H1 (cell line): ENCODE data around the gene G3BP1.

Experiments
- CTCF ChIP-seq, 3 experiments: IDR thresholded peaks; 1 replicate in 2 of 3; 2 replicates in 1 of 3; pipeline versions ENCODE4 v1.5.1 to v1.6.1; 2011; ENCODE audit warnings: low read length in 3 of 3, mild to moderate bottlenecking in 3 of 3, inconsistent platforms in 2 of 3, low read depth in 1 of 3, moderate library complexity in 1 of 3; ENCODE audit not compliant: insufficient read depth in 1 of 3; ENCODE audit errors: control extremely low read depth in 1 of 3
- EGR1 ChIP-seq: IDR thresholded peaks from 2 replicates; pipeline ENCODE4 v1.6.1; 2011; ENCODE audit warnings: low read depth, low read length, borderline replicate concordance
- GABPA ChIP-seq: IDR thresholded peaks from 2 replicates; pipeline ENCODE4 v1.6.1; 2011; ENCODE audit warnings: mild to moderate bottlenecking, low read length, moderate library complexity, borderline replicate concordance; ENCODE audit not compliant: insufficient read depth
- HDAC6 ChIP-seq: IDR thresholded peaks from one replicate; pipeline ENCODE4 v1.7.1; 2012; ENCODE audit warnings: low read depth, mild to moderate bottlenecking, inconsistent platforms, low read length, moderate library complexity
- KDM1A ChIP-seq: fragments of 200-600, 300-600 bp; sonication (generic); IDR thresholded peaks from 2 replicates; pipeline ENCODE4 v1.7.1; 2016; ENCODE audit warnings: mild to moderate bottlenecking, low read length, borderline replicate concordance
- RAD21 ChIP-seq, 2 experiments: IDR thresholded peaks in 1 of 2; conservative IDR thresholded peaks in 1 of 2; 2 replicates each; pipeline ENCODE4 v1.6.1; 2011; ENCODE audit warnings: low read depth in 2 of 2, low read length in 2 of 2, improper control_type of control experiment in 1 of 2, inconsistent platforms in 1 of 2, mild to moderate bottlenecking in 1 of 2, moderate library complexity in 1 of 2
- SP1 ChIP-seq: IDR thresholded peaks from 2 replicates; pipeline ENCODE4 v1.6.1; 2011; ENCODE audit warnings: low read depth, low read length
- TAF1 ChIP-seq: IDR thresholded peaks from 2 replicates; pipeline ENCODE4 v1.6.1; 2011; ENCODE audit warnings: mild to moderate bottlenecking, low read depth, low read length

GRCh38 chr5:151730381-151730780 lies 41.4 kb upstream of the G3BP1 start:
- TF ChIP-seq CTCF (IDR thresholded peaks at IDR 0.05; ENCODE audit: control extremely low read depth in 1 of 3, insufficient read depth in 1 of 3, low read depth in 1 of 3, low read length in 3 of 3): no peak
- no peak for TF ChIP-seq EGR1
- TF ChIP-seq KDM1A: no peak
- no peak for TF ChIP-seq TAF1
- no peak for TF ChIP-seq RAD21 (IDR thresholded peaks at IDR 0.05 in 1 of 2, conservative IDR thresholded peaks at IDR 0.05 in 1 of 2; ENCODE audit: low read depth in 2 of 2, low read length in 2 of 2)
- TF ChIP-seq HDAC6: no peak
- TF ChIP-seq GABPA: no peak
- TF ChIP-seq SP1: no peak
